ENCODE data around the gene ACOT8.

DNA sequence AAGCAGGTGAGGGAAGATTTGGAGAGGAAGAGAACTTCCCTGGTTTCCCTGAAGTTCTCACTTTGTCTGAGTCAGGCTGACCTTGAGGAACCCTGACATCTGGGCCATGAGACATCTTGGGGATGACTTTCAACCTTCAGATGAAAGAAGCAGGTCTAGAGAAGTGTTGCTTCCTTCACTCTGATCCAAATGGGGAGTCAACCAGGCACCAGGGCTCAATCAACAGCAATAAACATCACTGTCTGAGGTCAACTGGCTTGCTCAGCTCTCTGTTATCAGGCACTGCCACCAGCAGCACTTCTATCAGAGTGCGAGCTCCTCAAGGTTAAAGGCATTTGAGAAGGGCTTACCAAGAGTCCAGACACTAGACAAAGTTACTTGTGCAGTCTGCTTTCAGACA, 6.3 kb downstream of the ACOT8 start:
- TF ChIP-seq, protein P1, sequence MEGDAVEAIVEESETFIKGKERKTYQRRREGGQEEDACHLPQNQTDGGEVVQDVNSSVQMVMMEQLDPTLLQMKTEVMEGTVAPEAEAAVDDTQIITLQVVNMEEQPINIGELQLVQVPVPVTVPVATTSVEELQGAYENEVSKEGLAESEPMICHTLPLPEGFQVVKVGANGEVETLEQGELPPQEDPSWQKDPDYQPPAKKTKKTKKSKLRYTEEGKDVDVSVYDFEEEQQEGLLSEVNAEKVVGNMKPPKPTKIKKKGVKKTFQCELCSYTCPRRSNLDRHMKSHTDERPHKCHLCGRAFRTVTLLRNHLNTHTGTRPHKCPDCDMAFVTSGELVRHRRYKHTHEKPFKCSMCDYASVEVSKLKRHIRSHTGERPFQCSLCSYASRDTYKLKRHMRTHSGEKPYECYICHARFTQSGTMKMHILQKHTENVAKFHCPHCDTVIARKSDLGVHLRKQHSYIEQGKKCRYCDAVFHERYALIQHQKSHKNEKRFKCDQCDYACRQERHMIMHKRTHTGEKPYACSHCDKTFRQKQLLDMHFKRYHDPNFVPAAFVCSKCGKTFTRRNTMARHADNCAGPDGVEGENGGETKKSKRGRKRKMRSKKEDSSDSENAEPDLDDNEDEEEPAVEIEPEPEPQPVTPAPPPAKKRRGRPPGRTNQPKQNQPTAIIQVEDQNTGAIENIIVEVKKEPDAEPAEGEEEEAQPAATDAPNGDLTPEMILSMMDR (IDR thresholded peaks at IDR 0.05), result no peak
- no peak for TF ChIP-seq HMGA2 (CRISPR knock-in tag; IDR thresholded peaks at IDR 0.05)
- TF ChIP-seq CBFB (CRISPR knock-in tag; IDR thresholded peaks at IDR 0.05; ENCODE audit: low read depth), result no peak
- no peak for TF ChIP-seq ATF3 (CRISPR knock-in tag; conservative IDR thresholded peaks at IDR 0.05)
- TF ChIP-seq TP53 (CRISPR knock-in tag; IDR thresholded peaks at IDR 0.05), result no peak
